ENCODE results near the gene LMNA.
"Not testable (repeated sequence)": the region's sequence is repeated elsewhere in the genome, so short reads cannot be mapped to it uniquely, and the experiment has no call there.

LMNA gene

DNA sequence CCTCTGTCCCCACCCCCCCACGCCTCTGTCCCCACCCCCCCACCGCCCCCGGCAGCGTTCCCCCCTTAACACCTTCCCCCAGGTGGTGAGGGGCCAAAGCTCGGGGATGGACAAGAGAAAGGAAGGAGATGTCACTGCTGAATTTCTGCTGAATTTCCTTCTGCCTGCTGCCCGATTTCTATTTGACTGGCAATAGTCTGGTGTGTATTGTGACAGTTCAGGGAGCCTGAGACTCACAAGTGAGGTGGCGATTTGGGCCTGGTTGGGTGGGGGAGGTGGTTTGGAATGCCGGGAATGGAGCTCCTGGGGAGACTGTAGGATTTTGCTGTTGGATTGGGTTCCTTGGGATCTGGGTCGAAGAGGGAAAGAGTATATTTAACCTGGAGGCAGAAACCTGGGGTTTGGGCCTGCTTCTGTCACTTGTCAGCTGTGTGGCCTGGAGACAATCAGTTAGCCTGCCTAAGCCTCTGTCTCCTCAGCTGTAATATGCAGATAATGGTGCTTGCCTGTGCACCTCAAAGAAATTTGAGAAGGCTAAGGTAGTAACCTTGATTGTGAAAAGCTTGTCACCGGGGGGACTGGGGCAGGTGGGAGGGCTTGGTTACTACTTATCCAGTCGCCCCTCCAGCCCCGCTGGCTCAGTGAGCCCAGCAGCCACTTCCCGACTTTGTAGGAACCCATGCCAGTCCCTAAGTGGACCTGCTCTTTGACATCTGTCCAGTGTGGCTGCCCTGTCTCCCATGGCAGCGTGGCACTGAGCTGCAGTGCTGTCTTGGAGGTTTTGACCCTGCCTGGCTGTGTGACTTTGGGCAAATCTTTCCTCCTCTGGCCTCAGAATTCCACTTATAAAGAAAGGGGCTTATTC is 7.7 kb upstream of the LMNA start:
- no peak for DNase-seq

DNA sequence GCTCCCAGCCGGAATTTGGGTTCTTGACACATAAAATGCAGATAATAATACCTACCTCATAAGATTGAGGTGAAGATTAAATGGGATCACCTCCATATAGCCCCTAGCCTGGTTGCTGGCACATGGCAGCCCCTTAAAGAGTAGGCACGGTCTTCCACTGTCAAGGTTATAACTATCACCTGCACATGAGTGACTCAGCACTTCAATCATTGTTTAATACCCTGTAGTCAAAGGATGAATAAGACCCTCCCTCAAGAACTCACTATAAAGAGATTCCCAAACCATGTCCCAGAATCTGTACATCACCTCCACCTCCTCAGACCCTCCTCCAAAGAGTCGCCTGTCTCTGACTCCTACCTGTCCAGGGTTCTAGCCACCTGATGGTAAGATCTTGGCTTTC is 6.5 kb upstream of the LMNA start:
- no peak for DNase-seq

DNA sequence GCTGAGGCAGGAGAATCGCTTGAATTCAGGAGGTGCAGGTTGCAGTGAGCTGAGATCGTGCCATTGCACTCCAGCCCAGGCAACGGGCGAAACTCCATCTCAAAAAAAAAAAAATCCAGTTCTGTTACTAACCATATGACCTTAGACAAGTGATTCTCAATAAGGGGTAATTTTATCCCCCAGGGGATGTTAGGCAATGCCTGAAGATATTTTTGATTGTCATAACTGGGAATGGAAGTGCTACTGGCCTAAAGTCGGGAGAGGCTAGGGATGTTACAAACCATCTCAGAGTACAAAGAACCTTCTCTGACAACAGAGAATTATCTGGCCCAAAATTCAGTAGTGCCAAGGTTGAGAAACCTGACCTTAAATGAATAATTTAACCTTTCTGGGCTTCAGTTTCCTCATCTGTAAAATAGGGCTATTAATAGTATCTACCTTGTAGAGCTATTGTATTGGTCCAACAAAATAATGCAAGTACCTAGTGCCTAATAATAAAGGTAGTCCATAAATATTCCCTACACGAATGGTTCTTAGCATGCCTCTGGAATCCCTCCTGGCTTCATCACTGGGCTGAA is 5.8 kb upstream of the LMNA start:
- DNase-seq: no peak

DNA sequence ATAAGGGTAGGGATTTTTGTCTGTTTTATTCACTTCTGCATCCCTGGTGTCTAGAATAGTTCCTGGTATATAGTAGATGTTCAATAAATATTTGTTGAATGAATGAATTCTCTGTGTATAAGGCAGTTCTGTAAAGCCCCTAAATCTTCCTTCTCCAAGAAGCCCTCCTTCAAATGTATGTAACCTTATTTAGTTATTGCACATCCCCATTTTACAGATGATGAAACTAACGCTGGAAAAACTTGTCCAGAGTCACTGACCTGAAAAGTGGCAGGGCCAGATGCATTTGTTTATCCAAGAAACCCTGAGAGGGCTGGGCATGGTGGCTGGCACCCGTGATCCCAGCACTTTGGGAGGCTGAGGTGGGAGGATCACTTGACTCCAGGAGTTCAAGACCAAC is 4.3 kb upstream of the LMNA start:
- no peak for DNase-seq

DNA sequence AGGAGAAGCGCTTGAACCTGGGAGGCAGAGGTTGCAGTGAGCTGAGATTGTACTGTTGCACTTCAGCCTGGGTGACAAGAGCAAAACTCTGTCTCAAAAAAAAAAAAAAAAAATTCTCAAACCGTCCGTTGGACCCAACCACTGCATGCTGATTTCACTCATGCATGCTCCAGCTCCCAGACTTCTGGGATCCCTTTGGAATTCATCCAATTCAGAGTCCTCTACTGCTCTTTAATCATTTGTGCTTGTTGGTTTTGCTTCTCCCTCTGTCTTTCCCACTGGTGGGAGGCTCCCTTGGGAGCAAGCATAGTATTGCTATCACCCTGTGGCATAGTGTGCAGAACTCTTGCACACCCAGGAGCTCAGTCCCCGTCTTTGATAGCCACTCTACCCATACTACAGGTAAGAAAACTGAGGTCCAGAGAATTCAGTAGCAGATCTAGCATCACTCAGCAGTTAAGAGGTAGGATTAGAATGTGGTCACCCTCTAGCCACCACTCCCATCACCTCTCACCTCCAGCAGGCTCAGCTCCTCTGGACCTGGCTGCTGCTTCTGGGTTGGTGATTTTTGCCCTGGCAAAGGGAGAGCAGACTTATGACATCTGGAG is 3.1 kb upstream of the LMNA start:
- no peak for DNase-seq

DNA sequence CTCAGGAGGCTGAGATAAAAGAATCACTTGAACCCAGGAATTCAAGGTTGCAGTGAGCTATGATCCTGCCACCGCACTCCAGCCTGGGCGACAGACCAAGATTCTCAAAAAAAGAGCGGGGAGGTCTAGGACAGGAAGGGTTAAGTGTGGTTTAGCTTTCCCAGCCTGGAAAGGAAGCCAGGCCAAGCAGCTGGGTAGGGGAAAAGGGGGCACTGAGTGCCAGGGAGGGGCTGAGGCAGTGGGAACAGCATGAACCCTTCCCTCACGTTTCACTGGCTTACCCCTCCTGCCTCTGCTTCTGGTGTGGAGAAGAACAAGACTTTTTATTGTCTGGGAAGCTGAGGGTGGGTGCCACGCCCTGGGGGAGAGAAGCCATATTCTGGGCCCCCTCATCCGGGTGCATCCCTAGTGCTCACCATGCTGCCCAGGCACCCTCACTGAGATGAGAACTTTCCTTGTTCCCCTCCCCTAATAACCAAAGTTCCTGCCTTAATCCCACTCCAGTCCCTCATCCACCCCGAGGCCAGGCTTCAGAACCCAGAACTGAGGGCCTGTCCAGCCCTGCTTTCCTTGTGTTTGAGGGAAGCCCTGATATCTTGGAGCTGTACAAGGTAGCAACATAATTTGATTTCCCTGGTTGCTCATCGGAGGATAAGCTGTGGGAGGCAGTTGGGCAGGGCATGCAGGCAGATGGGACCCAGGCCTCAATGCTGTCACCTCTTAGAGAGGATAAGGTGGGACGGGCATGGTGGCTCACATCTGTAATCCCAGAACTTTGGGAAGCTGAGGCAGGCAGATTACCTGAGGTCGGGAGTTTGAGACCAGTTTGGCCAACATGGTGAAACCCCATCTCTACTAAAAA is 2.0 kb upstream of the LMNA start:
- no peak for DNase-seq

DNA sequence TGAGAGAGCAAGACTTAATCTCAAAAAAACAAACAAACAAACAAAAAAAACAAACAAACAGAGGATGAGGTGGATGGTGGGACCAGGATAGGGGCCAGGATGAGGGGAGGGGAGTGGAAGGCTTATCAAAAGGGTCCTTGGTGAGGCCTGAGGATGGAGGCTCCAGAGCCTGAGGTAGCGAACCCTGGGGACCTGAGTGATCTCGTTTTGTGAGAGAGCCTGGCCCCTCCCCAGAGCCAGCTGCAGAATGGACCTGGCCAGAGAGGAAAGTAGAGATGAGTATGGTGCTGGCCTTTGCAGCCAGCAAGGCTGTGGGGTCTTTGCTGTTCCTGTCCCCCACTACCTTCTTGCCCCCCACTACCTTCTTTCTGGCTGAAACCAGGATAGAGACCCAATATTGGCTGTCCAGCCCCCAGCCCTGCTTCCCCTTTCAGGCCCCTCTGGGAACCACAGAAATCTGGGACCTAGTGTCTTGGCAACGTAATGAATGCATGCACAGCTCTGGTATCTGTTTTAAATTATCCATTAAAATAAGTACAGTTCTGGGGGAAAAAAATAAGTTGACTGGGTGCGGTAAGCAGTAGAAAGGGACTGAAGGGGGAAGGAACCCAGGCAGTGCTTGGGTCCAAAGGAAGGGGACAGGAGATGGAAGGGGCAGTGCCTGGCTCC is 1.1 kb upstream of the LMNA start:
- DNase-seq: no peak

DNA sequence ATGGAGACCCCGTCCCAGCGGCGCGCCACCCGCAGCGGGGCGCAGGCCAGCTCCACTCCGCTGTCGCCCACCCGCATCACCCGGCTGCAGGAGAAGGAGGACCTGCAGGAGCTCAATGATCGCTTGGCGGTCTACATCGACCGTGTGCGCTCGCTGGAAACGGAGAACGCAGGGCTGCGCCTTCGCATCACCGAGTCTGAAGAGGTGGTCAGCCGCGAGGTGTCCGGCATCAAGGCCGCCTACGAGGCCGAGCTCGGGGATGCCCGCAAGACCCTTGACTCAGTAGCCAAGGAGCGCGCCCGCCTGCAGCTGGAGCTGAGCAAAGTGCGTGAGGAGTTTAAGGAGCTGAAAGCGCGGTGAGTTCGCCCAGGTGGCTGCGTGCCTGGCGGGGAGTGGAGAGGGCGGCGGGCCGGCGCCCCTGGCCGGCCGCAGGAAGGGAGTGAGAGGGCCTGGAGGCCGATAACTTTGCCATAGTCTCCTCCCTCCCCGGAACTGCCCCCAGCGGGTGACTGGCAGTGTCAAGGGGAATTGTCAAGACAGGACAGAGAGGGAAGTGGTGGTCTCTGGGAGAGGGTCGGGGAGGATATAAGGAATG is 505 bp downstream of the LMNA start:
- DNase-seq: peak; percentile 44

DNA sequence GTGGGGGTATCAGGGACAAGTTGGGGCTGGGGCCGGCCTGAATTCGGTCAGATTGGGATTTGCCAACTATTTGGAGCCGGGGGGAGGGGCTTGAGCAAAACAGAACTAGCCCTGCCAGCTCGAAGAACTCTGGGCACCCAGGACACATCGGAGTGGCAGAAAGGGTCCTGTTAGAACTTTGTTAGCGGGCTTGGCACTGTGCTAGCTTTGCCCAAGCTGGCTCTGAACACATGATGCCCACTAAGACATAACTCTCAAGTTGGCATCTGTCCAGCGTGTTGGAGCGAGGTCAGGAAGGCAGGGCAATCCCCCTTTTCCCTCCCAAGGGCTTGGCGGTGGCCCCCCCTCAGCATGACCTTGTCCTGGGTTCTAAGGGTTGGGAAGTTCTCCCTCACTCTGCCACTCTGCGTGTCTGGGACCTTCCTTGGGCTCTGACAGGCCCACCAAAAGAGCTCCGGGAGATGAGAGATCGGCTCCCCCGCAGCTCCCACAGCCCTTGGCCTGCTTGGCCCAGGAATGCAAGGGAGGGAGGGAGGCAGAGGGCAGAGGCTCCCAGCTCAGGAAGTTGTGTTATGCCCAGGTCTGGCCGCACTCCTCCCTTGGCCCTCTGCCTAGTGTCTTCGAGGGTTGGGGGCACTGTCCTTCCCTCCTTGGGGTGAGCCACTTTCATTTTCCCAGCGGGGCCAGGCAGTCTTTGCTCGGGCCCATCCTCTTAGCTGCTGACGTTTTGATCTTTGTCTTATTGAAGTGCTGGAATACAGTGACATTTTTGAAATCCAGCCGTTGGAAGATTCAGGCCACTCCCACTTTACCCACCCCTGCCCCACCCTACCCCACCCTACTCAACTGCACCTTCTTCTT is 1.2 kb downstream of the LMNA start:
- DNase-seq: no peak

DNA sequence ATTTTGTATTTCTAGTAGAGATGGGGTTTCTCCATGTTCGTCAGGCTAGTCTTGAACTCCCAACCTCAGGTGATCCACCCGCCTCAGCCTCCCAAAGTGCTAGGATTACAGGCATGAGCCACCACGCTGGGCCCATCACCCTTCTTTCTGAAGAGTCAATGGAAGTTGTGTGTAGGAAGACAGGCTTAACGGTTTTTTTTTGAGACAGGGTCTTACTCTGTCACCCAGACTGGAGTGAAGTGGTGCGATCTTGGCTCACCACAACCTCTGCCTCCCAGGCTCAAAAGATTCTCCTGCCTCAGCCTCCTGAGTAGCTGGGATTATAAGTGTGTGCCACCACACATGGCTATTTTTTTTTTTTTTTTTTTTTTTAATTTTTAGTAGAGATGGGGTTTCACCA is 2.2 kb downstream of the LMNA start:
- not testable (repeated sequence) for DNase-seq

DNA sequence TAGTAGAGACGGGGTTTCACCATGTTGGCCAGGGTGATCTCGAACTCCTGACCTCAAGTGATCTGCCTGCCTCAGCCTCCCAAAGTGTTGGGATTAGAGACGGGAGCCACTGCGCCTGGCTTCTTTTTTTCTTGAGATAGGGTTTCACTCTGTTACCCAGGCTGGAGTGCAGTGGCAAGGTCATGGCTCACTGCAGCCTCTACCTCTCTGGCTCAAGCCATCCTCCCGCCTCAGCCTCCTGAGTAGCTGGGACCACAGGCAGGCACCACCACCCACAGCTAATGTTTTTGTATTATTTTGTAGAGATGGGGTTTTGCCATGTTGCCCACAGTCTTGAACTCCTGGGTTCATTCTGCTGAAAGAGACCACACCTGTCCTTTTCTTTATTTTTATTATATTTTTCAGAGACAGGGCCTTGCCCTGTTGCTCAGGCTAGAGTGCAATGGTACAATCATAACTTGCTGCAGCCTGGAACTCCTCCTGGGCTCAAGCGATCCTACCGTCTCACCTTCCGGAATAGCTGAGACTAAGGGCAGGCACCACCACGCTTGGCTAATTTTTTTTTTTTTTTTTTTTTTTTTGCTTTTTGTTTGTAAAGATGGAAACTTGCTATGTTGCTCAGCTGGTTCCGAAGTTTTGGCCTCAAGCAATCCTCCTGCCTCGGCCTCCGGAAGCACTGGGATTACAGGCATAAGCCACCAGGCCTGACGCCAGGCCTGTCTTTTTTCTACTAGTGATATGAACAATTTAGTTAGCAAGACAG is 3.1 kb downstream of the LMNA start:
- no peak for DNase-seq

DNA sequence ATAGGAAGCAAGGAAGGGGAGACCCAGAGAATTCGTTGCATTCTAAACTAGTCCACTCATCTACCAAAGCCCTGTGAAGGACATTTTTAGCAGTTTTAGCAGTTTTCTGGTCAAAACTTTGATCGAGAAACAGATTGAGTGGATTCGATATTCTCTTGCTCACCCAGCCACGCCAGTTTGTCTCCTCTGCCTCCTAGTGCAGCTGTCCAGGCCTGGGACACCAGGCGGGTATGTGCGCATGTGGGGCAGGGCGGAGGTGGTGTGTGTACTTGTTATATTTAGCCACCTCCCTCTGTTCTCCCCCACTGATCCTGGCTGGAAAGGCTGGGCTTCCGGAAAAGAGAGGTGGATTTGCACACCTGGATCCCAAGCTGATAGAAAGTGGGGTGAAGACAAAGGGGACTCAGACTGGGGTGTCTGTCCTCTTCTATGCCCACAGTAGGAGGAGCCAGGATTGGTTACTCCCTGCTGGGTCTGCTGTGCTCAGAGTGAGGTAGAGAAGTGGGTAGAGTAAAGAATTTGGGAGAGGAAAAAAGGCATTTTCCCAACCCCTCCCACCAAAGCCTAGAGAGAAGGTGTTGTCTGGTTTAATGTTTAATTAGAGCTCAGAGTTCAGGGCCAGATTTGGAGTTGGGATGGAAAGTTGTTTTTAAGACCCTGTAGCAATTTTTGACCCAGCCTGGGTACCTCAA is 3.8 kb downstream of the LMNA start:
- no peak for DNase-seq

DNA sequence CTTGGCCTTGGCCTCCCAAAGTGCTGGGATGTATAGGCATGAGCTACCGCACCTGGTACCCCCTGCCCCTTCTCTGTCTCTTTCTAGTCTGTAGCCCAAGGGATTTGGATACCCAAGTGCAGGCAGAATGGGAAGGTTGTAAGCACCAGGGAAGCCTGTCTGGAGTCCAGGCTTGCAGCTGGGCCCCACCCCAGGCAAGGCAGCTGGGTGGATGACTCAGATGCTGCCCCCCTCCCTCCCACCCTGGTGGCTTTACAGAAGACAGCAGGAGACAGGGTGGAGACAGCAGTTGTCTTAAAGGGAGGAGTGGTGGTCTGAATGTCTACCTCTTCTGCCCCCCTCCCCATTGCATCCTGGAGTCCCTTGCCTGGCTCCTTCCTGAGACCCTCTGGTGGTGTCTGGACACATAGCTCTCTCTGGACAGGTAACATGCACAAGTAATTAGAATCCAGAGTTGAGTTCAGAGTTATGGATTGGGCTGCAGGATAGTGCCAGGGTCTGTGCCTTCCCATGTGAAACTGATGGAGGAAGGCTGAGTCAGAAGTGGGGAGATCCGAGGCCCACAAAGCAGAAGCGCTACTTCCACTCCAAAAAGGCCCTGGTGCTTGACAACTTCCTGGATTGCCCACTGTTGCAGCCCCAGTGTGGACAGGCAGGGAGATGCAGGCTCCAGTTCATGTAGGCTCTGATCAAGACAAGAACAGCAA is 5.1 kb downstream of the LMNA start:
- DNase-seq: no peak

DNA sequence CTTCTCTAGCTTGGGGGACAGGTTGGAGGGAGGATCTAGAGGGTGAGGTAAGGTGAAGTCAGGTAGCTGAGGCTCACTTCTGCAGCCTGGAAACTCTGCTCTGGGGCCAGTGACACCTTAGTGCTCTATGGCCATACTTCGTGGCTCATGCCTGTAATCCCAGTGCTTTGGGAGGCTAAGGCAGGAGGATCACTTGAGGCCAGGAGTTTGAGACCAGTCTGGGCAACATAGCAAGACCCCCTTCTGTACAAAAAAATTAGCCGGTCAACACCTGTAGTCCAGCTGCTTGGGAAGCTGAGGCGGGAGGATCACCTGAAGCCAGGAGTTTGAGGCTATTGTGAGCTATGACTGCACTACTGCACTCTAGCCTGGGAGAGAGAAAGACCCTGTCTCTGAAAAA is 5.8 kb downstream of the LMNA start:
- DNase-seq: no peak

DNA sequence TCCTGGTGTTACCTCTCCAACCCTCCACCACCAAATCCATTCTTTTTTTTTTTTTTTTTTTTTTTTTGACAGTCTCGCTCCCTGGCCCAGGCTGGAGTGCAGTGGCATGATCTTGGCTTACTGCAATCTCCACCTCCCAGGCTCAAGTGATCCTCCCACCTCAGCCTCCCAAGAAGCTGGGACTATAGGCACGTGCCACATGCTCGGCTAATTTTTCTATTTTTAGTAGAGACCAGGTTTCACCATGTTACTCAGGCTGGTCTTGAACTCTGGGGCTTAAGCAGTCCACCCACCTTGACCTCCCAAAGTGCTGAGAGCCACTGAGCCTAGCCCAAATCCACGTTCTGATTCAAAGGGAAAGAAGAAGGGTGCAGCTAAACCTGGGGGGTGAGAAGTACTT is 6.5 kb downstream of the LMNA start:
- DNase-seq: not testable (repeated sequence)

DNA sequence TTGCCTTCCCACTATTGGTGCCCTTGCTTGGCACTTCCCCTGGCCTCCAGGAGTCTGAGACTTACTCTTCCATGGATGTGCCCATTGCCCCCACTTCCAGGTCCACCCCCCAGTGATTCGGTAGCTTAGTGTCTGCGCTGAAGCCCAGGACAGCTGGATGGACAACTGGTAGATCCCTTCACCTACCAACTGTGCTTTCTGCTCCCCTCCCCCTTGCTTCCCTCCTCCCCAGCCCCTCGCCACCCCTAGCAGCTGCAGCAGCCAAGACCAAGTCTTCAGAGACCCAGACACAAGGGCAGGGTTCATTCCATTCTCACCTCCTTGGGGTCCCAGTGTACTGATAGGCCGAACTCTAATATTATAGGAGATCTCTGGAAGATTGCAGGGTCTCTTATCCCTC is 6.9 kb downstream of the LMNA start:
- DNase-seq: no peak

DNA sequence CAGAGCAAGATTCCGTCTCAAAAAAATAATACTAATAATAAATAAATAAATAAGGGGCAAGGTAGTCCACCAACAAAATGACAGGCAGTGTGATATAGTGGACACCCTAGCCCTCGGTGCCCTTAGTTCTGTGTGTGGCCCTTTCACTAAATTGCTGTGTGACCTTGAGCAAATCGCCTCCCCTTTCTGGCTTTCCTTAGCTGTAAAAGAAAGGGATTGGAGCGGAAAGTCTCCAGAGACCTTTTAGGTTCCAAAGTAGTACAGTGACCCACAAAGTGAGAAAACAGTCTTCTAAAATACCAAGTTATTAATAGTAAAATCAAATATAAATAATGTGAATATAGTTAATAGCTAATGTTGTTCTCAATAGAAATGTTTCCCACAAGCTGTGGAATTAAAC is 7.6 kb downstream of the LMNA start:
- DNase-seq: no peak

DNA sequence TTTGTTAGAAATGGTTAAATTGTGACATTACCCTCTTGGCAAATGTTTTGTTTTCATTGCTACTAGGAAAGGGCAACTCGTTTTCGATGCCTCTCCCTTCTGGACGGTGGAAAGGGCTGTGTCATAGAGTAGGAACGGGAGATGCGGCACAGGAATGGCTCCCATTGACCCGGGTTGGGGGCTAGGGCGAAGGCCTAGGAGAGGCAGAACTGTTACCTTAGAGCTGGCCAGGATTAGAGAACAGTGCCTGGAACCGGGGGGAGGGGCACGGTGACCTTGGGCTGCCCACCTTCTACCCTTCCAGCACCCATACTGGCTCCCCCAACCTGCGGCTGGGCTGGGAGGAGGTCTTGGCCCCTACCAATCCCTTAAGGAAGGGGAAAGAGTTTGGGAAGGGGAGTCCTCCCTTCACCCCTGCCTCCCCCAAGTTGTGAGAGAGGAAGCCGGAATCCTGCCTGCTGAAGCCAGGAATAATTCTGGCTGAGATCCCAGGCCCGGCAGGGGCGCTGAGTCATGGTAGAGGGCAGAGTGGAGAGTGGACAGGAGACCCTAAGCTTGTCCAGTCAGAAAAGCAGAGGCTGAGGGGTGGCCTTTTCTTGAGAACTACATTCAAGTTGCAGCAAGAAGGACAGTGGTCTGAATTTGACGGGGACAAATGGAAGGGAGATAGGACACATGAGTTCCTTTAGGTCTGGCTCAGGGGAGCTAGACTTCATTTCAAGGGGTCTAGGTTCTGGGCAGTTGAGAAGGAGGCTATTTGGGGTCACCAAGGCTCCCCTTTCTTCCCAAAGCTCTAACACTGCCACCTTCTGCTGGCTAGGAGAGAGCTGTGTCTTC is 8.2 kb downstream of the LMNA start:
- DNase-seq: no peak
